NK-92 (cell line): Measurements from ENCODE around the gene PLEKHF1.

Experiments
- DNase-seq: peaks from one replicate; lab custom pipeline; 2025; ENCODE audit not compliant: unreplicated experiment; lab: John Stamatoyannopoulos, UW

Gene PLEKHF1

GRCh38 chr19:29724746-29725145 lies 59.5 kb downstream of the PLEKHF1 start:
- no peak for DNase-seq
